IMR-90 (cell line): ENCODE data around the gene NUP50. TPM values are rescaled to one million over a fixed set of nuclear protein-coding genes. Genes with fewer than 3 reads are reported as not detected.

ENCODE experiments used
- ATAC-seq: fragments of 200-7000 bp; cut with Tn5 transposase; 2 replicates; pipeline ENCODE4 v1.9.1; 2020; ENCODE audit warnings: low read depth, mild to moderate bottlenecking, moderate library complexity
- BruUV-seq: library from RNA; stranded (reverse); fragments of 400-500 nt; replicated peaks from 2 replicates; lab custom pipeline; 2021; lab: Mats Ljungman, UMichigan
- CTCF ChIA-PET: fragments of 300-600 bp; formaldehyde crosslinking; extraction: SDS; loops from one replicate; lab custom pipeline; 2021; ENCODE audit warnings: antibody characterized with exemption; lab: Yijun Ruan, JAX
- POLR2A ChIA-PET: fragments of 300-600 bp; sonication (Branson Sonifier 250); formaldehyde crosslinking; loops from one replicate; lab custom pipeline; 2022; ENCODE audit warnings: antibody characterized with exemption; ENCODE audit not compliant: unreplicated experiment; lab: Charles Lee
- DNase-seq: peaks from one replicate; pipeline ENCODE4 v3.0.0; 2013
- H2AFZ ChIP-seq: replicated peaks from 2 replicates; pipeline ENCODE3; 2013; ENCODE audit warnings: low read length, mild to moderate bottlenecking; ENCODE audit not compliant: poor library complexity
- H2AK5ac ChIP-seq: 2 replicates; pipeline ENCODE4 v1.6.1; 2013; ENCODE audit warnings: low read depth, low read length, inconsistent platforms
- H2AK9ac ChIP-seq: replicated peaks from 2 replicates; pipeline ENCODE3; 2013; ENCODE audit warnings: mild to moderate bottlenecking, low read depth, low read length, moderate library complexity; ENCODE audit not compliant: poor library complexity
- H2BK120ac ChIP-seq: 2 replicates; pipeline ENCODE4 v1.6.1; 2013; ENCODE audit warnings: low read depth, low read length, inconsistent platforms
- H2BK15ac ChIP-seq: 3 replicates; pipeline ENCODE4 v1.6.1; 2013; ENCODE audit warnings: low read depth, low read length, inconsistent platforms
- H2BK20ac ChIP-seq: 2 replicates; pipeline ENCODE4 v1.6.1; 2013; ENCODE audit warnings: low read depth, mild to moderate bottlenecking, inconsistent platforms, low read length, moderate library complexity
- H2BK5ac ChIP-seq: 2 replicates; pipeline ENCODE4 v1.6.1; 2013; ENCODE audit warnings: mild to moderate bottlenecking, low read depth, low read length, inconsistent platforms; ENCODE audit not compliant: poor library complexity, severe bottlenecking
- H3K14ac ChIP-seq: replicated peaks from 2 replicates; pipeline ENCODE4 v1.6.1; 2013; ENCODE audit warnings: low read depth, low read length, inconsistent platforms
- H3K18ac ChIP-seq: 2 replicates; pipeline ENCODE4 v1.6.1; 2013; ENCODE audit warnings: low read depth, low read length, control low read depth
- H3K23ac ChIP-seq: 2 replicates; pipeline ENCODE4 v1.6.1; 2013; ENCODE audit warnings: low read depth, low read length, inconsistent platforms
- H3K27ac ChIP-seq: 2 replicates; pipeline ENCODE4 v1.5.1; 2013; ENCODE audit warnings: mild to moderate bottlenecking, control low read depth, low read length; ENCODE audit not compliant: insufficient read depth
- H3K27me3 ChIP-seq: 2 replicates; pipeline ENCODE4 v1.6.1; 2013; ENCODE audit warnings: low read length; ENCODE audit not compliant: control insufficient read depth, insufficient read depth
- H3K36me3 ChIP-seq: 2 replicates; pipeline ENCODE4 v1.6.1; 2013; ENCODE audit warnings: low read length, mixed read lengths; ENCODE audit not compliant: control insufficient read depth, insufficient read depth
- H3K4ac ChIP-seq: 2 replicates; pipeline ENCODE4 v1.6.1; 2013; ENCODE audit warnings: low read depth, low read length, inconsistent platforms
- H3K4me1 ChIP-seq: 2 replicates; pipeline ENCODE4 v1.6.1; 2013; ENCODE audit warnings: low read length, mixed read lengths; ENCODE audit not compliant: control insufficient read depth, insufficient read depth
- H3K4me2 ChIP-seq: 2 replicates; pipeline ENCODE4 v1.6.1; 2013; ENCODE audit warnings: low read depth, mild to moderate bottlenecking, control low read depth, low read length, moderate library complexity
- H3K4me3 ChIP-seq: 2 replicates; pipeline ENCODE4 v1.5.1; 2013; ENCODE audit warnings: low read depth, mild to moderate bottlenecking, control low read depth, low read length, moderate library complexity; ENCODE audit not compliant: insufficient read depth
- H3K56ac ChIP-seq: 2 replicates; pipeline ENCODE4 v1.6.1; 2013; ENCODE audit warnings: low read length, inconsistent platforms; ENCODE audit not compliant: insufficient read depth; ENCODE audit errors: extremely low read depth
- H3K79me1 ChIP-seq, 2 experiments: 2 replicates each; pipeline ENCODE4 v1.6.1; 2013; ENCODE audit warnings: low read length in 2 of 2, inconsistent platforms in 1 of 2, low read depth in 1 of 2
- H3K9ac ChIP-seq: 2 replicates; pipeline ENCODE4 v1.6.1; 2013; ENCODE audit warnings: low read depth, low read length, control low read depth
- H3K9me1 ChIP-seq: 2 replicates; pipeline ENCODE4 v1.6.1; 2013; ENCODE audit warnings: low read length, inconsistent platforms; ENCODE audit not compliant: insufficient read depth
- H3K9me3 ChIP-seq: 2 replicates; pipeline ENCODE4 v1.6.1; 2013; ENCODE audit warnings: low read length; ENCODE audit not compliant: control insufficient read depth, insufficient read depth
- H4K20me1 ChIP-seq: 2 replicates; pipeline ENCODE4 v1.6.1; 2013; ENCODE audit warnings: low read length, inconsistent platforms; ENCODE audit not compliant: insufficient read depth
- H4K5ac ChIP-seq: 2 replicates; pipeline ENCODE4 v1.6.1; 2013; ENCODE audit warnings: mild to moderate bottlenecking, low read depth, low read length, control low read depth
- H4K8ac ChIP-seq, 2 experiments: 2 replicates each; pipeline ENCODE4 v1.6.1; 2013; ENCODE audit warnings: low read depth in 2 of 2, low read length in 2 of 2, control low read depth in 1 of 2, inconsistent platforms in 1 of 2
- H4K91ac ChIP-seq: 2 replicates; pipeline ENCODE4 v1.6.1; 2013; ENCODE audit warnings: low read depth, low read length, inconsistent platforms; ENCODE audit not compliant: insufficient read depth
- BHLHE40 ChIP-seq: fragments of 150-350 bp; IDR thresholded peaks from 2 replicates; pipeline ENCODE4 v1.6.1; 2016; ENCODE audit warnings: mild to moderate bottlenecking, low read depth, low read length
- FOS ChIP-seq: fragments of 150-350 bp; IDR thresholded peaks from 2 replicates; pipeline ENCODE4 v1.6.1; 2016; ENCODE audit warnings: low read depth, low read length
- MAFK ChIP-seq: IDR thresholded peaks from 2 replicates; pipeline ENCODE4 v1.6.1; 2012; ENCODE audit warnings: low read depth, low read length, improper control_type of control experiment
- MAZ ChIP-seq: IDR thresholded peaks from 2 replicates; pipeline ENCODE4 v1.6.1; 2012; ENCODE audit warnings: low read depth, mild to moderate bottlenecking, low read length, improper control_type of control experiment, moderate library complexity, borderline replicate concordance
- MXI1 ChIP-seq: IDR thresholded peaks from 2 replicates; pipeline ENCODE4 v1.6.1; 2012; ENCODE audit warnings: low read depth, mild to moderate bottlenecking, low read length, moderate library complexity, borderline replicate concordance
- NFE2L2 ChIP-seq: fragments of 150-350 bp; IDR thresholded peaks from 2 replicates; pipeline ENCODE4 v1.6.1; 2016; ENCODE audit warnings: low read depth, mild to moderate bottlenecking, low read length
- POLR2A ChIP-seq: IDR thresholded peaks from 2 replicates; pipeline ENCODE4 v1.6.1; 2012; ENCODE audit warnings: mild to moderate bottlenecking, low read depth, low read length
- RAD21 ChIP-seq: IDR thresholded peaks from 2 replicates; pipeline ENCODE4 v1.6.1; 2012; ENCODE audit warnings: low read length, improper control_type of control experiment
- RFX5 ChIP-seq: IDR thresholded peaks from 2 replicates; pipeline ENCODE4 v1.8.0; 2012; ENCODE audit warnings: low read depth, mild to moderate bottlenecking, low read length, moderate library complexity
- SMC3 ChIP-seq: fragments of 150-350 bp; IDR thresholded peaks from 2 replicates; pipeline ENCODE4 v1.6.1; 2016; ENCODE audit warnings: low read depth, mild to moderate bottlenecking, antibody characterized with exemption, low read length, moderate library complexity
- WGBS, 2 experiments: methylation state at CpG; one replicate each; pipeline versions ENCODE4 v1.1.5 to v1.1.7; 2013; ENCODE audit warnings: missing lambda C conversion rate in 2 of 2; ENCODE audit not compliant: insufficient read length in 1 of 2; ENCODE audit errors: extremely low coverage in 2 of 2; 5-methylcytosine and 5-hydroxymethylcytosine counted together
- dilution Hi-C: fragments of 300-500 bp; cut with HindIII; formaldehyde crosslinking; loops from one replicate; pipeline ENCODE4 v1.14.3; 2018; ENCODE audit warnings: low sequenced_read_pairs; ENCODE audit not compliant: unreplicated experiment
- in situ Hi-C: fragments of 300-500 bp; cut with MboI; formaldehyde crosslinking; loops from 3 replicates; pipeline ENCODE4 v1.14.3; 2019; ENCODE audit warnings: low sequenced_read_pairs, inconsistent platforms, mixed read lengths
- intact Hi-C: fragments of 100-400 bp; cut with micrococcal nuclease; formaldehyde crosslinking; loops from 2 replicates; pipeline ENCODE4 v1.10.0; 2022
- polyA plus RNA-seq, 3 experiments: library from polyadenylated mRNA; depleted of rRNA; stranded (reverse); fragments of >200 nt; gene quantifications; 2 replicates each; pipeline ENCODE4 v1.2.3, GENCODE V29; 2012; ENCODE audit warnings: low replicate concordance in 1 of 3
- total RNA-seq: library from RNA; depleted of rRNA; stranded (reverse); fragments of >200 nt; gene quantifications from 2 replicates; pipeline ENCODE4 v1.2.3, GENCODE V29; 2012
- TF ChIP-seq, protein P1 (sequence below): fragments of 150-350 bp; IDR thresholded peaks from 2 replicates; pipeline ENCODE4 v1.6.1; 2017; ENCODE audit warnings: mild to moderate bottlenecking, antibody characterized with exemption, low read length, low read depth
- TF ChIP-seq, protein P2 (sequence below): fragments of 150-350 bp; IDR thresholded peaks from 2 replicates; pipeline ENCODE4 v1.6.1; 2016; ENCODE audit warnings: low read depth, mild to moderate bottlenecking, low read length, moderate library complexity, borderline replicate concordance

NUP50 gene
- total and polyA plus RNA-seq, 2 of the 4 experiments (the other 2 are of a cell fraction) = 12.8 to 65.4 TPM

DNA sequence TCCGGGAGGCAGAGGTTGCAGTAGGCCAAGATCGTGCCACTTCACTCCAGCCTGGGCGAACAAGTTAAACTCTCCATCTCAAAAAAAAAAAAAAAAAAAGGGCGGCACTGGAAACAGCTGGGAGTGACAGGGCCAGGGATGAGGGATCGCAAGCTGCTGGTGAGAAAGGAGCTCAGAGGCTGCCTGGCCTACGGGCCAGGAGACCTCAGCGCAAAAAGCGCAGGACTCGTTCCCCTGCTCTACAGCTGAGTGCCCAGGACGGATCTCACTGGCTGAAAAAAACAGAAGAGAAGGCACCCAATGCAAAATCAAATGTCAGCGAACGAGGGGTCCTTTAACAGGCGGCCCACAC lies 650 bp upstream of the NUP50 start:
- CTCF ChIA-PET = no interaction called here
- in situ Hi-C loops = no loop called here
- TF ChIP-seq MAZ (no peak), BHLHE40 (no peak), MAFK (no peak), SMC3 (no peak), RAD21 (no peak), NFE2L2 (no peak), POLR2A (no peak), MXI1 (no peak), FOS (no peak), RFX5 (no peak)
- TF ChIP-seq, protein P1, sequence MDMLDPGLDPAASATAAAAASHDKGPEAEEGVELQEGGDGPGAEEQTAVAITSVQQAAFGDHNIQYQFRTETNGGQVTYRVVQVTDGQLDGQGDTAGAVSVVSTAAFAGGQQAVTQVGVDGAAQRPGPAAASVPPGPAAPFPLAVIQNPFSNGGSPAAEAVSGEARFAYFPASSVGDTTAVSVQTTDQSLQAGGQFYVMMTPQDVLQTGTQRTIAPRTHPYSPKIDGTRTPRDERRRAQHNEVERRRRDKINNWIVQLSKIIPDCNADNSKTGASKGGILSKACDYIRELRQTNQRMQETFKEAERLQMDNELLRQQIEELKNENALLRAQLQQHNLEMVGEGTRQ = no peak
- TF ChIP-seq, protein P2, sequence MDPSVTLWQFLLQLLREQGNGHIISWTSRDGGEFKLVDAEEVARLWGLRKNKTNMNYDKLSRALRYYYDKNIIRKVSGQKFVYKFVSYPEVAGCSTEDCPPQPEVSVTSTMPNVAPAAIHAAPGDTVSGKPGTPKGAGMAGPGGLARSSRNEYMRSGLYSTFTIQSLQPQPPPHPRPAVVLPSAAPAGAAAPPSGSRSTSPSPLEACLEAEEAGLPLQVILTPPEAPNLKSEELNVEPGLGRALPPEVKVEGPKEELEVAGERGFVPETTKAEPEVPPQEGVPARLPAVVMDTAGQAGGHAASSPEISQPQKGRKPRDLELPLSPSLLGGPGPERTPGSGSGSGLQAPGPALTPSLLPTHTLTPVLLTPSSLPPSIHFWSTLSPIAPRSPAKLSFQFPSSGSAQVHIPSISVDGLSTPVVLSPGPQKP = no peak

More for the DNA sequence above, 650 bp upstream of the NUP50 start:
- peak; percentile 54 for DNase-seq
- dilution Hi-C loops = no loop called here
- H3K4me3 ChIP-seq = peak overlapping the region; percentile 88
- peak overlapping the region; percentile 70 for H4K91ac ChIP-seq
- peak overlapping the region; percentile 79 for H3K9ac ChIP-seq
- no peaks in the 10 kb centered on the region for H3K27me3 ChIP-seq
- peak overlapping the region; percentile 92 for H2AFZ ChIP-seq
- peak overlapping the region; percentile 80 for H3K27ac ChIP-seq
- peaks cover 7% of the 10 kb centered on the region for H3K9me1 ChIP-seq
- peaks cover 7% of the 10 kb centered on the region; the same call in 1 of the 2 replicates for H4K20me1 ChIP-seq
- H3K18ac ChIP-seq = no peak overlapping the region; the same call in 1 of the 2 replicates
- H3K56ac ChIP-seq = peak overlapping the region; percentile 59; the same call in 1 of the 2 replicates
- H3K36me3 ChIP-seq = peaks cover 4% of the 10 kb centered on the region
- H3K4me1 ChIP-seq = peaks cover 11% of the 10 kb centered on the region
- peak overlapping the region; percentile 26 for H4K5ac ChIP-seq
- peak overlapping the region; percentile 16 for H2AK5ac ChIP-seq
- H3K23ac ChIP-seq = peak overlapping the region; percentile 10
- intact Hi-C loops = loop anchor here (1.0 to 2.0 kb wide), 2 partner anchors 38 to 62 kb away; no protein-coding TSS in a partner anchor
- peak overlapping the region; percentile 35 to 85 for H4K8ac ChIP-seq
- BruUV-seq = no TSS peak
- H2BK120ac ChIP-seq = peak overlapping the region; percentile 41
- H3K9me3 ChIP-seq = no peaks in the 10 kb centered on the region
- H2BK20ac ChIP-seq = no peak overlapping the region
- peak overlapping the region; percentile 79 for H3K4me2 ChIP-seq
- peak overlapping the region; percentile 75 for H2BK5ac ChIP-seq
- POLR2A ChIA-PET = interaction anchor here (0.6 kb wide), 2 partner anchors 79 to 390 kb away, joined by 3 to 4 read pairs; no protein-coding TSS in a partner anchor
- peaks cover 18 to 68% of the 10 kb centered on the region in 2 experiments; a peak in 3 of 4 replicates for H3K79me1 ChIP-seq
- H3K4ac ChIP-seq = peak overlapping the region; percentile 44
- H3K14ac ChIP-seq = peak overlapping the region; percentile 39
- peak overlapping the region; percentile 85 for H2AK9ac ChIP-seq
- H2BK15ac ChIP-seq = no peak overlapping the region
- peak; percentile 22 for ATAC-seq
- WGBS, 2 experiments = 3% methylated on average over 6 of the region's 13 CpGs; no CpG with 5 or more reads in 1 of the 2 experiments
